ENCODE data around the gene PACRG. TPM values are rescaled to one million over a fixed set of nuclear protein-coding genes. Genes with fewer than 3 reads are reported as not detected.

PACRG gene
- total and polyA plus RNA-seq, 2 of the 13 experiments (the other 11 are each of a cell fraction or from before 2014, with no cell fraction given): 0.13 TPM; not detected in 1

GRCh38 chr6:163195721-163196691 lies 468.2 kb downstream of the PACRG start:
- ChIA-PET POLR2A (no interaction called here), CTCF (ENCODE audit: low intra/inter-chr PET ratio, low total read pairs) (no interaction called here)
- in situ Hi-C loops (cut with HindIII; ENCODE audit: extremely low pct_ligation_motif_present, low pct_unique_long_range_greater_than_20kb) (loop anchor here (25.0 kb wide), 1 partner anchor 916 kb away; no protein-coding TSS in a partner anchor), intact Hi-C loops (cut with micrococcal nuclease; ENCODE audit: unreplicated experiment) (no loop called here)
- ATAC-seq (no peak), DNase-seq (ENCODE audit: low spot score) (no peak), FAIRE-seq (no peak)
- peaks cover 2 to 36% of the 10 kb centered on the region in 2 experiments; a peak in 3 of 5 replicates for H3K27me3 ChIP-seq (ENCODE audit: control insufficient read depth in 1 of 2, insufficient read depth in 2 of 2, low read length in 2 of 2)
- H3K79me2 ChIP-seq (ENCODE audit: insufficient read depth, low read length): no peaks in the 10 kb centered on the region
- no peak overlapping the region for H3K9ac ChIP-seq (ENCODE audit: insufficient read depth, low read depth, low read length)
- no peak overlapping the region for H3K27ac ChIP-seq (ENCODE audit: extremely low read length, insufficient read depth, low read length)
- H4K20me1 ChIP-seq (ENCODE audit: insufficient read depth, low read length): no peaks in the 10 kb centered on the region
- H3K9me3 ChIP-seq (ENCODE audit: low read length): no peaks in the 10 kb centered on the region
- H3K4me2 ChIP-seq (ENCODE audit: low read depth, low read length): no peak overlapping the region
- no peaks in the 10 kb centered on the region for H3K36me3 ChIP-seq (replicated peaks in 1 of 2; ENCODE audit: control insufficient read depth in 1 of 2, insufficient read depth in 2 of 2, low read length in 2 of 2)
- peaks cover 8% of the 10 kb centered on the region; the same call in 1 of the 2 replicates for H3K4me1 ChIP-seq (ENCODE audit: insufficient read depth, low read length)
- H2AFZ ChIP-seq (ENCODE audit: low read length): no peak overlapping the region
- TF ChIP-seq MAFK (conservative IDR thresholded peaks at IDR 0.05 in 1 of 2, IDR thresholded peaks at IDR 0.05 in 1 of 2; ENCODE audit: low read length in 2 of 2): no peak
- no peak for TF ChIP-seq ZNF562 (CRISPR knock-in tag; IDR thresholded peaks at IDR 0.05; ENCODE audit: borderline replicate concordance)
- TF ChIP-seq THAP8 (CRISPR knock-in tag; IDR thresholded peaks at IDR 0.05; ENCODE audit: borderline replicate concordance): no peak
- no peak for TF ChIP-seq TAF1 (CRISPR knock-in tag; IDR thresholded peaks at IDR 0.05)
- no peak for TF ChIP-seq NFAT5 (CRISPR knock-in tag; IDR thresholded peaks at IDR 0.05)
- 60% methylated on average over 31 of the region's 31 CpGs for WGBS (ENCODE audit: low lambda C conversion rate)
- H3K4me3 ChIP-seq (replicated peaks in 1 of 3; ENCODE audit: insufficient read depth in 1 of 3, low read depth in 2 of 3, low read length in 3 of 3): no peak overlapping the region
- no TSS peak for BruUV-seq (replicated peaks)
